Heart left ventricle (tissue), 16 donors: ENCODE measurements around the gene FKBP6. TPM values are rescaled to one million over a fixed set of nuclear protein-coding genes. Genes with fewer than 3 reads are reported as not detected.
A peak's percentile ranks its signal among the peaks of the same experiment; 100 is the strongest.

Experiments used
- ATAC-seq, 4 donors: fragments of 200-7000 bp; cut with Tn5 transposase; one replicate each; pipeline ENCODE4 v1.9.1; 2020 to 2022; ENCODE audit warnings: moderate library complexity in 4 of 4, mild to moderate bottlenecking in 3 of 4, moderate number of reproducible peaks in 1 of 4
- DNase-seq, 5 donors: peaks; one replicate each; pipeline ENCODE4 v3.0.0-alpha.2; 2020
- H3K27ac ChIP-seq, 12 donors: fragments of 200-600 bp; sonication (generic) in 4 of 12; one replicate each; pipeline versions ENCODE4 v1.5.0 to v1.8.0; 2016 to 2022; ENCODE audit warnings: mild to moderate bottlenecking in 2 of 12
- H3K27me3 ChIP-seq, 9 donors: fragments of 200-600 bp; sonication (generic) in 2 of 9; one replicate each; pipeline versions ENCODE4 v1.5.1 to v1.8.0; 2016 to 2022; ENCODE audit warnings: mild to moderate bottlenecking in 3 of 9
- H3K36me3 ChIP-seq, 9 donors: fragments of 200-600 bp; sonication (generic) in 2 of 9; one replicate each; pipeline versions ENCODE4 v1.5.0 to v1.8.0; 2018 to 2022; ENCODE audit warnings: mild to moderate bottlenecking in 2 of 9
- H3K4me1 ChIP-seq, 12 donors: fragments of 200-600 bp; sonication (generic) in 4 of 12; one replicate each; pipeline versions ENCODE4 v1.5.0 to v1.8.0; 2016 to 2022; ENCODE audit warnings: mild to moderate bottlenecking in 3 of 12
- H3K4me3 ChIP-seq, 12 donors: fragments of 200-600 bp; sonication (generic) in 4 of 12; one replicate each; pipeline versions ENCODE4 v1.5.0 to v1.8.0; 2017 to 2022; ENCODE audit warnings: mild to moderate bottlenecking in 9 of 12, moderate library complexity in 4 of 12
- H3K9me3 ChIP-seq, 12 donors: fragments of 200-600 bp; sonication (generic) in 4 of 12; one replicate each; pipeline versions ENCODE4 v1.5.0 to v1.8.0; 2016 to 2022; ENCODE audit warnings: mild to moderate bottlenecking in 1 of 12
- POLR2A ChIP-seq, 2 donors: fragments of 450-650 bp; IDR thresholded peaks; one replicate each; pipeline ENCODE4 v1.6.1; 2017; ENCODE audit warnings: antibody characterized with exemption in 2 of 2, mild to moderate bottlenecking in 2 of 2, moderate library complexity in 2 of 2
- WGBS, 4 donors: extraction: QIAGEN DNeasy Blood & Tissue Kit in 2 of 4; methylation state at CpG; one replicate each; pipeline versions ENCODE4 v1.1.5 to v1.1.7; 2013 to 2018; 5-methylcytosine and 5-hydroxymethylcytosine counted together
- intact Hi-C, 10 donors: fragments of 100-400 bp; cut with DNase I; formaldehyde crosslinking; loops; one replicate each; pipeline versions ENCODE4 v1.11.1 to v1.14.2; 2022
- polyA plus RNA-seq, 2 donors: library from polyadenylated mRNA; stranded (reverse); fragments of 200-250 nt; gene quantifications; one replicate each; pipeline ENCODE4 v1.2.3, GENCODE V29; 2013
- total RNA-seq, 9 donors: library from RNA; depleted of rRNA in 2 of 9; stranded (reverse); fragments of >200 nt in 2 of 9; fragmentation: NEBNext Ultra II Directional in 3 of 9; extraction: Animal tissue kit (Norgen Biotek cat#: 25700) in 3 of 9; gene quantifications; one replicate each; pipeline versions ENCODE4 v1.1.0 to v1.2.4, GENCODE V29; 2016 to 2023
- TF ChIP-seq, protein P1 (sequence below), 12 donors: fragments of 200-600 bp; sonication (generic) in 4 of 12; IDR thresholded peaks; one replicate each; pipeline versions ENCODE4 v1.5.0 to v1.8.0; 2018 to 2022; ENCODE audit warnings: antibody characterized with exemption in 12 of 12, mild to moderate bottlenecking in 5 of 12
- donor health status: ischemic (EF 13 %, LVEDD 7.1; RV severe dilation, severe dysfunction).
- donor health status: healthy with polysubstance abuse.
- donor health status: DM: no; HTN: yes; CAD: no.
- donor health status: DM: no; HTN: no; CAD: no.
- donor health status: ischemic (EF 25% LVEDD 6.9; RV normal size, moderate dysfunction).
- donor health status: ischemic (EF 25% LVEDD 5.7; RV mildly dilated, moderate dysfunction).
- donor health status: healthy.
- donor health status: DM: yes; HTN: yes; CAD: no.
- donor health status: ischemic (EF 35%, LVEDD 5.7; RV mildly dilated, moderate dysfunction).
- donor health status: nonischemic (EF 11% LVEDD 7.7; RV severe dilation, severe dysfunction).
- donor health status: DM: yes; HTN: yes; CAD: no.
- donor health status: PGD.
- donor health status: ischemic (EF 29% LVEDD 5.4; RV normal size, mild dysfunction).
- donor health status: nonischemic (EF 23%, LVEDD 6.1; RV moderate dilation, normal function).

Gene FKBP6
- total and polyA plus RNA-seq, 11 donors, result not detected

DNA sequence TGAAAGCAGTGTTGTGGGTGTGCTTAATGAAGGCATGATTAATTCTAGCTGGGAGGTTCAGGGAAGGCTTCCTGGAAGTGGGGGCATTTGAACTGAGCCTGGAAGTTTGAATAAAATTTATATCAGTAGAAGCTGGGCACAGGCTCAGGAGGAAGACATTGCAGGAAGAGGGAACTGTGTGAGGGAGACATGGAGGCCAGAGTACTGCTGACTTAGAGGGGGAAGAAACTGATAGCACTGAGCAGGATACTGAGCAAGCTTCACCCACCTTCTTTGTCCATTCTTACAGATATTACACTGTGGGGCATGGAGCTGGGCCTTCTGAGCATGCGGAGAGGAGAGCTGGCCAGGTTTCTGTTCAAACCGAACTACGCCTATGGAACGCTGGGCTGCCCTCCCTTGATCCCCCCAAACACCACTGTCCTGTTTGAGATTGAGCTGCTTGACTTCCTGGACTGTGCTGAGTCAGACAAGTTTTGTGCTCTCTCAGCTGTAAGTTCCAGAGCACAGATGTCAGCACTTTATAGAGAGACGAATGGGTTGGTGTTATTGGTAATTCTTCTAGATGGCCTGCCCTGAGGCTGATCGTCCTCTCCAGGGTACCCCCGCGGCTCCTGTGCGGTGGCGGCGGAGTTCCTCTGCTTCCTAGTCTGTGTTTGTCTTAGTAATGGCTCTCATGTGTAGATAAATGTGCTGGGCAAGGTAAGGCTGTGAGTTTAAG is 2.1 kb downstream of the FKBP6 start:
- no peak for TF ChIP-seq POLR2A (IDR thresholded peaks at IDR 0.05)
- TF ChIP-seq, protein P1, sequence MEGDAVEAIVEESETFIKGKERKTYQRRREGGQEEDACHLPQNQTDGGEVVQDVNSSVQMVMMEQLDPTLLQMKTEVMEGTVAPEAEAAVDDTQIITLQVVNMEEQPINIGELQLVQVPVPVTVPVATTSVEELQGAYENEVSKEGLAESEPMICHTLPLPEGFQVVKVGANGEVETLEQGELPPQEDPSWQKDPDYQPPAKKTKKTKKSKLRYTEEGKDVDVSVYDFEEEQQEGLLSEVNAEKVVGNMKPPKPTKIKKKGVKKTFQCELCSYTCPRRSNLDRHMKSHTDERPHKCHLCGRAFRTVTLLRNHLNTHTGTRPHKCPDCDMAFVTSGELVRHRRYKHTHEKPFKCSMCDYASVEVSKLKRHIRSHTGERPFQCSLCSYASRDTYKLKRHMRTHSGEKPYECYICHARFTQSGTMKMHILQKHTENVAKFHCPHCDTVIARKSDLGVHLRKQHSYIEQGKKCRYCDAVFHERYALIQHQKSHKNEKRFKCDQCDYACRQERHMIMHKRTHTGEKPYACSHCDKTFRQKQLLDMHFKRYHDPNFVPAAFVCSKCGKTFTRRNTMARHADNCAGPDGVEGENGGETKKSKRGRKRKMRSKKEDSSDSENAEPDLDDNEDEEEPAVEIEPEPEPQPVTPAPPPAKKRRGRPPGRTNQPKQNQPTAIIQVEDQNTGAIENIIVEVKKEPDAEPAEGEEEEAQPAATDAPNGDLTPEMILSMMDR (IDR thresholded peaks at IDR 0.05), result no peak
- peaks cover 0 to 4% (median 0%) of the 10 kb centered on the region in 9 donors for H3K27me3 ChIP-seq
- H3K4me1 ChIP-seq, result peaks cover 0 to 21% (median 0%) of the 10 kb centered on the region in 12 donors
- intact Hi-C loops, result no loop called here
- H3K27ac ChIP-seq, result peak overlapping the region in 1 of 12 donors; percentile 63
- no peaks in the 10 kb centered on the region for H3K36me3 ChIP-seq
- H3K4me3 ChIP-seq, result no peak overlapping the region
- WGBS, 4 donors, result 24 to 51% (median 39%) methylated on average over 11 of the region's 11 CpGs
- ATAC-seq (peak in 3 of 4 donors; percentile 41 to 80 (median 72)), DNase-seq (peak in 1 of 5 donors; percentile 24)
- H3K9me3 ChIP-seq, result no peaks in the 10 kb centered on the region

- WGBS, 4 donors, result 53 to 72% (median 56%) methylated on average over 6 of the region's 6 CpGs
- TF ChIP-seq, protein P1 (IDR thresholded peaks at IDR 0.05), result no peak
- no peak for TF ChIP-seq POLR2A (IDR thresholded peaks at IDR 0.05)
- peak overlapping the region in 1 of 12 donors; percentile 63 for H3K27ac ChIP-seq
Observed at GRCh38 chr7:73330772-73331171, 2.8 kb downstream of the FKBP6 start.

GRCh38 chr7:73332447-73332846 is 4.5 kb downstream of the FKBP6 start:
- no peak overlapping the region for H3K27ac ChIP-seq
- H3K27me3 ChIP-seq, result peaks cover 0 to 4% (median 0%) of the 10 kb centered on the region in 9 donors
- no peak for ATAC-seq
- no peak for DNase-seq
- H3K4me3 ChIP-seq, result no peak overlapping the region
- H3K36me3 ChIP-seq, result no peaks in the 10 kb centered on the region
- no peaks in the 10 kb centered on the region for H3K9me3 ChIP-seq
- TF ChIP-seq POLR2A (IDR thresholded peaks at IDR 0.05), result no peak
- TF ChIP-seq, protein P1 (IDR thresholded peaks at IDR 0.05), result no peak
- intact Hi-C loops, result no loop called here
- H3K4me1 ChIP-seq, result peaks cover 0 to 21% (median 0%) of the 10 kb centered on the region in 12 donors
- WGBS, 4 donors, result 66 to 79% (median 71%) methylated on average over 6 of the region's 6 CpGs

More at GRCh38 chr7:73330772-73331171, 2.8 kb downstream of the FKBP6 start:
- Histone ChIP-seq H3K4me1 (peaks cover 0 to 21% (median 0%) of the 10 kb centered on the region in 12 donors), H3K9me3 (no peaks in the 10 kb centered on the region), H3K27me3 (peaks cover 0 to 4% (median 0%) of the 10 kb centered on the region in 9 donors), H3K4me3 (no peak overlapping the region), H3K36me3 (no peaks in the 10 kb centered on the region)
- no peak for DNase-seq
- ATAC-seq, result no peak
- intact Hi-C loops, result no loop called here

GRCh38 chr7:73338321-73338720 is 10.4 kb downstream of the FKBP6 start:
- no peak for TF ChIP-seq POLR2A (IDR thresholded peaks at IDR 0.05)
- TF ChIP-seq, protein P1 (IDR thresholded peaks at IDR 0.05), result no peak
- intact Hi-C loops, result no loop called here
- 65 to 72% (median 67%) methylated on average over 10 of the region's 10 CpGs for WGBS, 4 donors

More at GRCh38 chr7:73338321-73338720, 10.4 kb downstream of the FKBP6 start:
- Histone ChIP-seq H3K36me3 (no peaks in the 10 kb centered on the region), H3K4me3 (no peak overlapping the region), H3K27me3 (peaks cover 0 to 13% (median 0%) of the 10 kb centered on the region in 9 donors), H3K9me3 (no peaks in the 10 kb centered on the region), H3K27ac (no peak overlapping the region), H3K4me1 (no peaks in the 10 kb centered on the region)
- DNase-seq, result no peak
- ATAC-seq, result no peak
